GM10248 (cell line): ENCODE data around the gene WDR45B.

ENCODE experiments used
- CTCF ChIA-PET: fragments of 300-600 bp; sonication (Branson Sonifier 250); formaldehyde crosslinking; extraction: SDS; loops from one replicate; lab custom pipeline; 2021; ENCODE audit warnings: antibody characterized with exemption; lab: Yijun Ruan, JAX
- POLR2A ChIA-PET: fragments of 350-650 bp; sonication (Branson Sonifier 250); formaldehyde crosslinking; extraction: SDS; loops from one replicate; lab custom pipeline; 2020; ENCODE audit warnings: antibody characterized with exemption; lab: Yijun Ruan, JAX
- DNase-seq: peaks from one replicate; pipeline ENCODE4 v3.0.0; 2012; ENCODE audit errors: extremely low spot score
- CTCF ChIP-seq: IDR thresholded peaks from 2 replicates; pipeline ENCODE4 v1.5.1; 2012; ENCODE audit warnings: mild to moderate bottlenecking, low read depth; ENCODE audit errors: extremely low read depth, missing control alignments, control extremely low read depth

WDR45B gene

GRCh38 chr17:82692268-82692667 is 44.0 kb upstream of the WDR45B start:
- CTCF ChIA-PET = no interaction called here
- DNase-seq = no peak
- no peak for TF ChIP-seq CTCF
- POLR2A ChIA-PET = no interaction called here

GRCh38 chr17:82691714-82692113 is 43.5 kb upstream of the WDR45B start:
- ChIA-PET POLR2A (no interaction called here), CTCF (no interaction called here)
- TF ChIP-seq CTCF = no peak
- no peak for DNase-seq

- ChIA-PET CTCF (no interaction called here), POLR2A (no interaction called here)
- DNase-seq = no peak
- no peak for TF ChIP-seq CTCF
These were observed 42.7 kb upstream of the WDR45B start for GRCh38 chr17:82690786-82691489.

DNA sequence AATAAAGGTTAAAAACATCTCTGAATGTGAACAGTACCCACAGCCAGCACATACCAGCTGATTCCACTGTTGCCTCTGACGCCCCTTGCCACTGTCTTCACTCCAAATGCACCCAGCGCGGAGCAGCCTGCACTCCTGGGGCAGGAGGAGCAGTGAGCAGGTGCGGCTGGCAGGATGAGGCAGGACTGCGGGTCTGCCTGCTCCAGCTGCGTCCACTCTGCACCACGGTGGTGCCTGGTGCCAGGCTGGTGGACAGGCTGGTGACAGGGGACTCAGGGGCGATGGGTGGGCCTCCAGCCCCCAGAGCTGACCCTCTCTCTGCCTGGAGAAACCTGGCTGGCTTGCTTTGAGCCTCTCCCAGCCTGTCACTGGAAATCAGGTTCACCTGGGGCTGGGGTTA is 40.8 kb upstream of the WDR45B start:
- CTCF ChIA-PET = interaction anchor here (1.0 to 2.1 kb wide), 2 partner anchors 10 to 21 kb away, joined by 3 to 6 read pairs; partner anchors contain the start of gene RAB40B
- TF ChIP-seq CTCF = no peak
- DNase-seq = no peak
- POLR2A ChIA-PET = no interaction called here

GRCh38 chr17:82687871-82688270 is 39.6 kb upstream of the WDR45B start:
- no peak for DNase-seq
- ChIA-PET CTCF (interaction anchor here (1.3 kb wide), 1 partner anchor 80 kb away, joined by 4 read pairs; no protein-coding TSS in a partner anchor), POLR2A (no interaction called here)
- TF ChIP-seq CTCF = no peak

DNA sequence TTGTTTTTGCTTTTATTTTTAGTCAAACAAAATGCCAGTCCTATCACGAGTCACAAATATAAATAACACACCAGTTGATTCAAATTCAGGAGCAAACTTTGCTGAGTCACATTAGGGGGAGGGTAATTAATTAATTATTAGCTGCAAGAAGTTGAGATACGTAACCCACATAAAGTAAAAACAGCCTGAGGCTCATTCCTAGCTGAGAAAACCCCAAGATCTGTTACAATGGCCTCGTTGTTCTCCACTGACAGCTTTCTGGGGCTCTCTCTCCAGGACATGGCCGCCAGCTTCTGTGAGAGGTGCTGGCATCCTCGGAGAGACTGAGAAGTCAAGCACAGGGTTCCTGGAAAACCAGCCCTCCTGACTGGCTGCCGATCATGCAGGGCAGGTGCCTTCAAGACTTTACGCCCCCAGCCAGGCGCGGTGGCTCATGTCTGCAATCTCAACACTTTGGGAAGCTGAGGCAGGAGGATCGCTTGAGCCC is 39.2 kb upstream of the WDR45B start:
- ChIA-PET POLR2A (no interaction called here), CTCF (interaction anchor here (1.3 to 1.4 kb wide), 2 partner anchors 9 to 80 kb away, joined by 4 to 5 read pairs; no protein-coding TSS in a partner anchor)
- no peak for TF ChIP-seq CTCF
- DNase-seq = no peak
